Activated T-cell treated with anti-CD3 and anti-CD28 coated beads, Interleukin-2, amount 50 U/mL, for 1 hour (primary cell): Measurements from ENCODE around the gene ABCA13.

Experiments
- DNase-seq: peaks from one replicate; pipeline ENCODE4 v3.0.0-alpha.2; 2020

Gene ABCA13

DNA sequence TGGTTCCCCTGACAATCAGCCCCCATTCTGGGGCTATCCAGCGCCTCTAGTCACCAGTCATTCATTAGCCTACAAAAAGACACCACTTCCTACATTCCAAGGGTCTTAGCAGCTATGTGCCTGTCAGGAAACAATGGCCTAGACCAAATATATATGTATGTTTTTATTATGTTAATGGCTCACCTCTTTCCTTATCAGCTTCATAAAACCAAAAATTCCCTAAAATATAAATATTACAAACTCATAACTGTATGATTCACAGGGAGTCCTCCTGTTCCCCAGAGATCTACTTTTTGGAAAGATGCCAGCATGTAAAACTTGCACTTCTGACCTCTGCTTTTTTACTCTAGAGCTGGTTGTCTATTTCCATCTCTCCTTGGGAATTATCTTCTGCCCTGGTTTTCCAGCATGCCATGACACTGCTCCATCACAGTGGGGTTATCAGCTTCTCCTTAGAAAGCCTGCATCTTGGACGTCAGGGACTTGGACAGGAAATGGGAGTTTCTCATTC is 79.2 kb downstream of the ABCA13 start:
- DNase-seq: no peak

DNA sequence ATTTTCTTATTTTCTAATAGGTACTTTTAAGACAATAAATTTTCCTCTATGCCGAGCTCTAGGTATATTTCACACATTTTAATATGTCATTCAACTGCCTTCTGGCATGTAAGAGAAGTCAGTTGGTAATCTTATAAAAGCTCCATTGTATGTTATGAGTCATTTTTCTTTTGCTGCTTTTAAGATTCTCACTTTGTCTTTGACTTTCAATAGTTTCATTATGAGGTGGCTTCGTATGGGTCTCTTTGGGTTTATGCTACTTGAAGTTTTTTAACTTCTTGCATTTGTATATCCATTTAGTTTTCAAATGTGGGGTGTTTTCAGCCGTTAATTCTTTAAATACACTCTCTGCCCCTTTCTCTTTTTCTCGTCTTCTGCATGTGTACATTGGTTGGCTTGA is 80.5 kb downstream of the ABCA13 start:
- DNase-seq: no peak

DNA sequence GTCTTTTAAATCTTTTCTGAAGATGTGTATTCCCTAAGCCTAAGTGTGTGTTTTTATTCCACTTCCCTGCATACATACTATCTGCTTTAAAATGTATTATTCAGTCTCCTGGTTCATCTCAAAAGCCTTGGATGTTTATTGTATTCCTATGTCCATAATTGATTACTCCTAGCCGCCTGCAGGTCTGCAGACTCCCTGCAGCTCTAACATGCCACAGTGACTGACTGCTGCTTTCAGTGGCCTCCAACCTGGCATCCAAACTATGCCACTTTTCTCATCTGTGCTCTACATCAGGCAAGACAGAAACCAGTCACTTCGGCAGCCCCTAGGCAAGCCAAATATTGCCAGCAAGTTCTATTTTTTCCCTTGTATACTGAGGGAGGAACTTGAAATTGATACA is 81.7 kb downstream of the ABCA13 start:
- no peak for DNase-seq

DNA sequence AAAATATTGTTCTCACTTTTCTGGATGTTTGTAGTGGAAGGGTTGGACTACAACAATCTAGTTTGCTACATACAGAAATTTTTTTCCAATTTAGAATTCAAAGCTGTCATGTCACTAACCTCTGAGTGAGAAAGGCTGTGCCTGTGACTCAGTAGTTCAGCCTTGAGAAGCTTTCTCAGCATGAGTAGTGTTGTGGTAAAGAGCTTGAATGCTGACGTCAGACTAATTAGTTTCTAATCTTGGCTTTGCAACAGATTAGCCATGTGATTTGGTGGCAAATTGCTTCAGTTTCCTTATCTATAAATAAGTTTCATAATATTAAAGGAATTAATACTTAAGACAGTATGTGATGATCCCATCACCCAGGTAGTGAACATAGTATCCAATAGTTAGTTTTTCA is 83.8 kb downstream of the ABCA13 start:
- no peak for DNase-seq

- no peak for DNase-seq
These were observed 88.4 kb downstream of the ABCA13 start for GRCh38 chr7:48259463-48260280.

GRCh38 chr7:48261696-48262095 is 90.4 kb downstream of the ABCA13 start:
- DNase-seq: no peak

DNA sequence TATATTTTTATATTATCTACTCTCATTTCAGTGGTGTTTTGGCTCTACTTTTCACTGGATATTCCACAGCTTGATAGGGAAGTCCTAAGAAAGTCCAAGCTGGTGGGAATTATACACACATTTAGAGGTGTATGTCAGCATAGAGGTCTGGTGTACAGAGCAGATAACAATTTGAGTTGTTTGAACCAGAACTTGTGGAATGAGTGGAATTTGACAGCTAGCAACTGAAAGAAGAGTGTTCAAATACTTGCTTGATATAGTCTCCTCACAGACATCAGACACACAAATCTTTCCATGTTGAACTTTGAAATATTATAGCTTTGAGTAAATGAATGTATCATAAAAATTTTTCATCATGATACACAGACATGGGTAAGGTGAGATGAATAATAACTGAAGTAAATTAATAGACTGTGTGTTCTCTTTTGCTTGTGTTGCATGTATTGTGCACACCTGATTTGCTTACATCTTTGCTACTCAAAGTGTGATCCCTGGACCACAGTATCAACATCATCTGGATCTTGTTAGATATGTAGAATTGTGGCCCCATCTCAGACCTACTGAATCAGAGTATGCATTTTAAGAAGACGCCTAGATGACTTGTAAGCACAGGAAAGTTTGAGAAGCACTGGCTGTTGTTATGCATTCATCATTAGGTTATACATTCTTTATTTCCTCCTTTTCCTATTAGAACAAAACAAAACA is 91.5 kb downstream of the ABCA13 start:
- DNase-seq: no peak

DNA sequence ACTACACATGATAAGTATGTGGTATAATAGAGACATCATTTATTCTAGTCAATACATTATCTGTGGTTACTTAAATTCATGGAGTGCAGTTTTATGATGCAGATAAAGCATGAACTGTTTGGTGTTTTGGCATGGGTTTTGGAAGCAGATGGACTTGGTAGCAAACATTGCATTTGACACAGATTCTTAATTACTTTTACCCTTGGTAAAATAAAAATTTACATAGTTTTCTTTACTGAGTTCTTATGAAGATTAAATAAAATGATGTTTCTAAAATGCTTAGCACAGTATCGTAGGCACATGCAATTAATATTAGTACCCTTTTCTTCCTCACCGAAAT is 92.0 kb downstream of the ABCA13 start:
- no peak for DNase-seq

GRCh38 chr7:48269066-48269465 is 97.8 kb downstream of the ABCA13 start:
- no peak for DNase-seq

- no peak for DNase-seq
These were observed 103.4 kb downstream of the ABCA13 start for GRCh38 chr7:48274662-48275061.

DNA sequence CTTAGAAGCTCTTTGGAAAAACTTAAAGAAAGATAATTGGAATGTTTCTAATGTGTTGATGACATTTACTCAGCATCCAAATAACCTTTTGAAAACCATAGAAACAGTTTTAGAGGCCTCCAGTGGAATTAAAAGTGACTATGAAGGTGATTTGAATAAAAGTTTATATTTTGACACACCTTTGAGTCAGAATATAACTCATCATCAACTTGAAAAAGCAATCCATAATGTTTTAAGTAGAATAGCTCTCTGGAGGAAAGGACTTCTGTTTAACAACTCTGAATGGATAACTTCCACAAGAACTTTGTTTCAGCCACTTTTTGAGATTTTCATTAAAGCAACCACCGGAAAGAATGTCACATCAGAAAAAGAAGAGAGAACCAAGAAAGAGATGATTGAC is 108.2 kb downstream of the ABCA13 start:
- DNase-seq: no peak

GRCh38 chr7:48280100-48280499 is 108.8 kb downstream of the ABCA13 start:
- no peak for DNase-seq

GRCh38 chr7:48285373-48285772 is 114.1 kb downstream of the ABCA13 start:
- no peak for DNase-seq

GRCh38 chr7:48286836-48287235 is 115.6 kb downstream of the ABCA13 start:
- DNase-seq: no peak

DNA sequence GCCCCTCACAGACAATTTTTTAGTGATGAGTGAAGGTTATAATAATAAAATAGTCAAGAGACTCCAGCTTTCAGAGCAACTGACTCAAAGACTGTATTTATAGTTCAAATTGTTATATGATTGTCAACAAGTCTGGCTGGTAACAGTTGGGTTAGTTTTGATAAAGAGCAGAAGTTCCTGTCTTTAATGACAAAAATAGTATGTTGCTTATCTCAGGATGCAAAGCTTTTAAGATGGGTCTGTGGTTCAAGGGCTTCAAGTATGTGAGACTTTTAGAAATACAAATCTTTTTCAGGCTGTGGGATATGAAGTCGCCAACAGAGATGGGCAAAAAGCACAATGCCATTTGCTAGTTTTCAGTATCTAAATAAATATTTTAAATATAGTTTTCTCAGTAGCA is 118.4 kb downstream of the ABCA13 start:
- DNase-seq: no peak

GRCh38 chr7:48292949-48293348 is 121.7 kb downstream of the ABCA13 start:
- no peak for DNase-seq

GRCh38 chr7:48295296-48295971 is 124.2 kb downstream of the ABCA13 start:
- no peak for DNase-seq

- no peak for DNase-seq
These were observed 125.7 kb downstream of the ABCA13 start for GRCh38 chr7:48296966-48297365.

- no peak for DNase-seq
These were observed 127.5 kb downstream of the ABCA13 start for GRCh38 chr7:48298779-48299178.

DNA sequence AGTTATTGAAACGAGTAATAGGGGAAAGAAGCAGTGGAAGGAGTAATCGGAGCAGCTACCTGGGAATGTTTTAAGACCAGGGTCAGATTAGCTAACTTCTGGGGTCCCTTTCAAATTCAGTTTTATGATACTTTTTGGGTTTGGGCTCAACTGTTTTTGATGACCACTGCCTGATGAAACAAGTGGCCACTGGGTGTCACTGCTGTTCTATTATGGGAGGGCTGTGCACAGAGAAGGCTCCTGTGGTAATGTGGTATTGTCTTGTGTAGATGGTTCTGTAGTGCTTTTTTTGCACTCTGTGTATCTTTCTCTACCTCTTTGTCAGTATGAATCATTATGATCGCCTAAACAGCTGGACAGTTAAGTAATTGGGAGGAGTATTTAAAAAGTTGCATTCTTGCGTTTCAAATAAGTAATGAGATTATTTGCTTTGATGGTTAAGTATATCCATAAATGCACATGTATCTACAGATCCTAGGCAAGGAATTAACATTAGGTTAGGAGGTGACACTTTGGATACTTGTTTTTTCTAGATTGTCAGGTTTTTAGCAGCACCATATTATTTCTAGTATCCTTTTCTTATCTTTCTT is 128.4 kb downstream of the ABCA13 start:
- no peak for DNase-seq

- no peak for DNase-seq
These were observed 129.0 kb downstream of the ABCA13 start for GRCh38 chr7:48300301-48300700.

GRCh38 chr7:48301201-48301600 is 129.9 kb downstream of the ABCA13 start:
- no peak for DNase-seq

DNA sequence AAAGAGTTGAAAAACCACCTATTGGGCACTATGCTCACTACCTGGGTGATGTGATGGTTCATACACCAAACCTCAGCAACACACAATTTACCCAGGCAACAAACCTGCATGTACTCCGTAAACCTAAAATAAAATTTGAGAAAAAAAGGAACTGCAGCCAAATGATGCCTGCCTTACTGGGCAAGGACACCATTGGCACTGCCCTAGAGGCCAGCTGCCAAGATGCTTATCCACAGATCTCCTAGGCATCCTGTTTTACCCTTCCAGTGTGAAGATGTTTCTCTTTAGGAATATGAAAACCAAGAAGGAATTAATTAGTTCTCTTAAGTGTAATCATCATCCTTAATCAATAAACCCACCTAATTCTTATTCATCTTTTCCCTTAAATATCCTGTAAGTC is 133.4 kb downstream of the ABCA13 start:
- no peak for DNase-seq

DNA sequence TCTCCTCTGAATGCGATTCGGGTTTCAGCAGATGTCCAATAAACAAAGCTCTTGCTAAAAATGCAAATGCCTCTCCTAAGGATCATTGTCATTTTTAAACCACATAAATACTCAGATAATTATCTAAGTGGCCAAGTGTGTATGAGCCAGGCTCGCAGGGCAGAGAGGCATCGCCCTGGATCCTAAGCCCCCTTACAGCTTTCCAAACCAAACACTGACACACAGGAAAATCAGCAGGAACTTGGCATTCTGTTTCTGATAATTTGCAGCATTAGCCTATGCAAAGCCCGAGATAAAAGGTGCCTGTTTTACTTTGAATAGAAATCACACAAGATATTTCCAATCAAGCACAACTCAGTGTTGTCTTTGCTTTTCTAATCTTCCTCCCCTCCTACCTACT is 134.4 kb downstream of the ABCA13 start:
- DNase-seq: no peak
